HG02642 (cell line): ENCODE data around the gene KCNH1.

ENCODE experiments used
- ATAC-seq: cut with Tn5 transposase; IDR thresholded peaks from one replicate; pipeline ENCODE4 v1.9.1; 2021; ENCODE audit warnings: mild to moderate bottlenecking; ENCODE audit not compliant: unreplicated experiment, poor library complexity

The KCNH1 gene

GRCh38 chr1:210935905-210936304 lies 198.0 kb downstream of the KCNH1 start:
- no peak for ATAC-seq

- ATAC-seq = no peak
Observed at GRCh38 chr1:210932104-210932503, 201.8 kb downstream of the KCNH1 start.

DNA sequence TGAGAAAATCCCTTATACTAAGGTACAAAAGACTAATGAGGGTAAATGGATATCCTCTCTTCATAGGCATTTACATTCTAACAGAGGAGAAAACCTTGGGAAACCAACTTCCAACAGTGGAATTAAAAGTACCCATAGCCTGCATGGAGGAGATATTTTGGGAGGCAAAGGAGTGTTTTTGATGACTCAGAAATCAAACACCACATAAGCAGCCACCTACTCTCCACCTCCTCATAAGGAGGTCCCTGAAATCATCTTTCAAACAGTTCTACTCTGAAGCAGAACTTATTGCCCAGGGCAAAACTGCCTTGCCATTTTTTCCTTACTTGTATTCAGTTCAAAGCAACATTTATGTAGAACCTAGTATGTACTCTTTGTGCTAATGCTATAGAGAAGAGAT lies 211.3 kb downstream of the KCNH1 start:
- ATAC-seq = no peak

- ATAC-seq = no peak
Observed at GRCh38 chr1:210920716-210921694, 212.9 kb downstream of the KCNH1 start.

DNA sequence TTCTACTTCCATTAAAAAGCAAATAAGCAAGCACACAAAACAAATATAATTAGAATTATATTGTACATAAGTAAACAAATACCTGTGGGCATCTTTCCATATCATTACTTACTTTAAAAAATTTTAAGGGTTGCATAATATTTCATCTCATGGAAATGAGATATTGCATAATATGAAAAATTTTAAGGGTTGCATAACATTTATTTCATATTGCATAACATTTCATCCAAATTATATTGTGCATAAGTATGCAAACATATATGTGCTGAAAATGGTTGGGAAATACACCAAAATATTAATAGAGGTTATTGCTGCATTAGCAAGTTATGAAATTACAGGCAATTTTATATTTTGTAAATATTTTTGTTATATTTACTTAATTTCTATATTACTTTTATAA lies 213.7 kb downstream of the KCNH1 start:
- no peak for ATAC-seq

- ATAC-seq = no peak
Observed at GRCh38 chr1:210918893-210919292, 215.1 kb downstream of the KCNH1 start.

- ATAC-seq = no peak
Observed at GRCh38 chr1:210917560-210918169, 216.3 kb downstream of the KCNH1 start.

DNA sequence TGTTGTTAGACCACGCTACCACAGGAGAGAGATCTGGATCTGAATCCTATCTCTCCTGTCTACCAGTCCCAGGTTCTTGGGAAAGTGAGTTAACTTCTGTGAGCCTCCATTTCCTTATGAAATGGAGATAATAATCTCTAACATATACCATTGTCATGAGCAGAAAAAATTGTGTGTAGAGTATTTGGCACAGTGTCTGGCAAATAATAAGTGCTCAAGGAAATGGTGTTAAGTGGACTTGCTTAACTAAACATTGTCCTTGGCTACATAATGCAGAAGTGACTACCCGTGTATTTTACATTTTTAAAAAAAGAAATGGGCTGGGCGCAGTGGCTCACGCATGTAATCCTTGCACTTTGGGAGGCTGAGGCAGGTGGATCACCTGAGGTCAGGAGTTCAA lies 217.4 kb downstream of the KCNH1 start:
- ATAC-seq = no peak

GRCh38 chr1:210915890-210916507 lies 217.9 kb downstream of the KCNH1 start:
- ATAC-seq = no peak

GRCh38 chr1:210912752-210913151 lies 221.2 kb downstream of the KCNH1 start:
- ATAC-seq = no peak

- ATAC-seq = no peak
Observed at GRCh38 chr1:210910020-210910575, 223.8 kb downstream of the KCNH1 start.

DNA sequence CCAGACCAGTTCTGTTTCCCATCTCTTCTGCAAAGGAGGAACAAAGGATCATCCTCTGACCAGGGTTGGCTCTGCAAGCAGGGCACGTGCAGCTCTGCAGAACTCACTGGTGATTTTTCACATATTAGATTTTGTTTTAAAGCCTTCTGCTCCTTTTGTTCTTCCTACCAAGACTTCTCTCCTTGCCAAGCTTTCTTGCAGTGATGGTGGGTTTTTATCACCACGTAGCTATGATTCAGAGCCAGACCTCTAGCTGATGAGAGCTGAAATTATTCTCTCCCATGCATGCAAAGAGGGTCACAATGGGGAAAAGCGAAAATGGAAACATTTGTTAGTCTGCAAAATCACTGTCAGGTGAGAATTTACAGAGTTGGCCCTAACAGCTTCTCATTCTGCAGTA lies 225.2 kb downstream of the KCNH1 start:
- no peak for ATAC-seq

DNA sequence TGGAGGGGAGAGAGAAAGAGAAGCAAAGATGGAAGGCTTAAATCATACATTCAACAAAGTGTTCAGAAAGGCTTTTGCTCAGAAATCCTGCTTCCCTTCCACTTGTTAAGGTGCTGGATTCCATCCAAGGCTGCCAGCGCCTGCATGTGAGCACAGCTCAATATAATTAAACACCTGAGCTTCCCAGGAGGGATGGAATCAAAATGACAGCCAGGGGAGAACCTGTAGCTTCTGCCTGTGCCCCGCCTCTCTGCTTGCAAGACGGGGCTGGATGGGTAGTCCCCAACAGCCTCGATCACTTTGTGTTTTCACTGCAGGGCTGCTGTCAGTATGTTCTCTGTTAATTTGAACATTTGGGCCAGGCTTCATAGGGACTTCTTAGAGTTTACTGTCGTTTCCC lies 225.7 kb downstream of the KCNH1 start:
- ATAC-seq = no peak

GRCh38 chr1:210907251-210907805 lies 226.6 kb downstream of the KCNH1 start:
- ATAC-seq = no peak

DNA sequence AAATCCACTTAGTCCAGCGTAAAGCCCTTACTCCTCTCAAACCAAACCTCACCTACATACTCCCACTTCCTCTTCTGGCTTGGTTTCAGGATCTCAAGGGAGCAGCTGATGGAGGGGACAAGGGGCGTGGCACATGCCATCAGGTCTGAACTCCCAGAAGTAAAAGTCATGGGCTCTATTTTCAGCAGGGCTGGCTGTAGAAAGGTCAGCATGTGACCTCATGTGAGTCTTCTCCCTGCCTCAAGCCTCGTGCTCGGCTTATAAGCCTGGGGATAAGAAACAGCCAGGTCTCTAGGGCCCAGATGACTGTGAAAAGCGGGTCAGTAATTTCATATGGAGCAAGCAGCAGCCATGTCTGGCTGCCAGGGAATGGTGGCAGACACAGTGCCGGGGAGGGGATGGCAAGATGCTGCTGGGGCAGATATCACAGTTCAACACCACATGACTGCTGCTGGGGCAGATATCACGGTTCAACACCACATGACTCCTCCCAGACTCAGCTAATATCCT lies 227.9 kb downstream of the KCNH1 start:
- ATAC-seq = no peak

DNA sequence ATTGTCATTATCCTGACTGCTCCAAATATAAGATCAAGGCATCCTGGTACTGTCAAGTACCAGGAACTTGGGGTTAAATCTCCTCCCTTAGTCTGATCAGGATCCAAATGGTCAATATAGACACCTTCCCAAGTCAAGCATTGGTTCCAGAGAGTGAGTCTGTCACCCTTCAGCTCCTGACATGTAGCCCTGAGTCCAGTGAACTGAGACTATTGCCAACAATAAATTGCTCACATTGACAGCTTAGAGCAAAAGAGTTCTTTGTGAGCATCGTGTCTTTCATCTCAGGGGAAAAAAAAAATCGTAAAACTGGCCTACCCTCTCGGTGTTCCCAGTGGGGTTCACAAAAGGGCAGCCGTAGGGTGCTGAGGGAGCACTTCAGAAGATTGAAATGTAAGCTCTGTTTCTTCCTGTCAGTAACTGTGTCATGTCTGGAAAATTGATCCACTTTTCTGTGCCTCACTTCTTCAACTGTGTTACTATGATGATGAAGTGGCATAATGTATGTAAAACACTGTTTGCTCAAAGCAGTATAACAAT lies 228.5 kb downstream of the KCNH1 start:
- no peak for ATAC-seq

- ATAC-seq = no peak
Observed at GRCh38 chr1:210901981-210902770, 231.8 kb downstream of the KCNH1 start.

- no peak for ATAC-seq
Observed at GRCh38 chr1:210900820-210901219, 233.1 kb downstream of the KCNH1 start.

- ATAC-seq = no peak
Observed at GRCh38 chr1:210900079-210900478, 233.9 kb downstream of the KCNH1 start.
